Stimulated activated naive B cell treated with anti-CD40 and anti-IgM and Interleukin-4, amounts not matched to agents 10 μg/mL and 1 μg/mL and 100 μg/mL, for 72 hours (primary cell): ENCODE data around the gene DCAF7.
A peak's percentile ranks its signal among the peaks of the same experiment; 100 is the strongest.

Experiments
- ATAC-seq, 2 donors: fragments of 150-1000 bp; cut with Tn5 transposase; replicated peaks; 2 replicates each; pipeline ENCODE4 v1.10.0; 2021; ENCODE audit warnings: moderate library complexity in 1 of 2
- DNase-seq: peaks from one replicate; pipeline ENCODE4 v3.0.0; 2021
- H3K27ac Mint-ChIP-seq: one replicate; pipeline ENCODE4 v1.8.0; 2022; ENCODE audit warnings: mild to moderate bottlenecking, mixed read lengths
- H3K27me3 Mint-ChIP-seq, 2 donors: one replicate each; pipeline ENCODE4 v1.8.0; 2022; ENCODE audit warnings: mixed read lengths in 2 of 2
- H3K36me3 Mint-ChIP-seq, 2 donors: one replicate each; pipeline ENCODE4 v1.8.0; 2022; ENCODE audit warnings: mixed read lengths in 2 of 2, mild to moderate bottlenecking in 1 of 2
- H3K4me1 Mint-ChIP-seq, 2 donors: one replicate each; pipeline ENCODE4 v1.8.0; 2022; ENCODE audit warnings: mixed read lengths in 2 of 2, mild to moderate bottlenecking in 1 of 2
- H3K4me3 Mint-ChIP-seq, 2 donors: one replicate each; pipeline ENCODE4 v1.8.0; 2022; ENCODE audit warnings: mild to moderate bottlenecking in 2 of 2, mixed read lengths in 2 of 2, moderate library complexity in 1 of 2
- H3K9me3 Mint-ChIP-seq, 2 donors: one replicate each; pipeline ENCODE4 v1.8.0; 2022; ENCODE audit warnings: mixed read lengths in 2 of 2, mild to moderate bottlenecking in 1 of 2

Gene DCAF7

GRCh38 chr17:63601439-63602371 lies 51.4 kb downstream of the DCAF7 start:
- H3K4me3 Mint-ChIP-seq, result peak overlapping the region; percentile 92 to 95
- H3K27ac Mint-ChIP-seq, result peak overlapping the region; percentile 92
- ATAC-seq (peak in 1 of 2 donors; percentile 7), DNase-seq (no peak)
- H3K9me3 Mint-ChIP-seq, result no peaks in the 10 kb centered on the region
- H3K36me3 Mint-ChIP-seq, result peaks cover 14 to 20% of the 10 kb centered on the region in 2 donors
- H3K27me3 Mint-ChIP-seq, result no peaks in the 10 kb centered on the region
- H3K4me1 Mint-ChIP-seq, result peaks cover 8 to 18% of the 10 kb centered on the region in 2 donors

- no peak for DNase-seq
- ATAC-seq, result no peak
- H3K27me3 Mint-ChIP-seq, result no peaks in the 10 kb centered on the region
- H3K4me3 Mint-ChIP-seq, result no peak overlapping the region
- peaks cover 0 to 2% of the 10 kb centered on the region in 2 donors for H3K4me1 Mint-ChIP-seq
- no peaks in the 10 kb centered on the region for H3K9me3 Mint-ChIP-seq
- no peak overlapping the region for H3K27ac Mint-ChIP-seq
- H3K36me3 Mint-ChIP-seq, result peaks cover 21 to 47% of the 10 kb centered on the region in 2 donors
Measured at GRCh38 chr17:63609816-63610573, 59.7 kb downstream of the DCAF7 start.

GRCh38 chr17:63610854-63611253 lies 60.6 kb downstream of the DCAF7 start:
- DNase-seq (no peak), ATAC-seq (no peak)
- no peak overlapping the region for H3K27ac Mint-ChIP-seq
- H3K9me3 Mint-ChIP-seq, result no peaks in the 10 kb centered on the region
- peaks cover 15 to 39% of the 10 kb centered on the region in 2 donors for H3K36me3 Mint-ChIP-seq
- peaks cover 0 to 2% of the 10 kb centered on the region in 2 donors for H3K4me1 Mint-ChIP-seq
- H3K27me3 Mint-ChIP-seq, result no peaks in the 10 kb centered on the region
- H3K4me3 Mint-ChIP-seq, result no peak overlapping the region

- H3K4me3 Mint-ChIP-seq, result no peak overlapping the region
- H3K36me3 Mint-ChIP-seq, result peaks cover 13 to 34% of the 10 kb centered on the region in 2 donors
- DNase-seq (no peak), ATAC-seq (no peak)
- H3K9me3 Mint-ChIP-seq, result no peaks in the 10 kb centered on the region
- no peaks in the 10 kb centered on the region for H3K27me3 Mint-ChIP-seq
- H3K4me1 Mint-ChIP-seq, result peaks cover 0 to 2% of the 10 kb centered on the region in 2 donors
- no peak overlapping the region for H3K27ac Mint-ChIP-seq
Measured at GRCh38 chr17:63611354-63611753, 61.1 kb downstream of the DCAF7 start.

DNA sequence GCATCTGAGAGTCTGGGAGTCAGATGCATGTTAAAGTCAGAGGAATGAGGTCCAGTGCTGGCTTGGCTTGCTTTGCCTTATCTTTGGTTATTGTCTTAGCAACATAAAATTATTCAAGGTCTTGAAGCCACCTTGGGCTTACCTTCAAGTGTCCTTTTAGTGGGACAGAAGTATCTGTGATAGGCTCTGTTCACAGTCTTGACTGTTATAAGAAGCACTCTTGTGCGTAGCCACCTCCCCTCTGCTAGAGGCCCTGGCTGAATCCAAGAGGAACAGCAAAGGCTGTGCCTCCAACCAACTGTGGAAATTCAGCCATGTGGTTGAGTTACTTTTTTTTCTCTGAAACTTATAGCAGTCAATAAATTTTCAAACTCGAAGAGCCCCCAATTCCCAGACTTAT lies 63.4 kb downstream of the DCAF7 start:
- Mint-ChIP-seq H3K27me3 (no peaks in the 10 kb centered on the region), H3K36me3 (peaks cover 13 to 17% of the 10 kb centered on the region in 2 donors), H3K9me3 (no peaks in the 10 kb centered on the region), H3K4me1 (peaks cover 0 to 2% of the 10 kb centered on the region in 2 donors), H3K27ac (no peak overlapping the region), H3K4me3 (no peak overlapping the region)
- DNase-seq (no peak), ATAC-seq (no peak)

DNA sequence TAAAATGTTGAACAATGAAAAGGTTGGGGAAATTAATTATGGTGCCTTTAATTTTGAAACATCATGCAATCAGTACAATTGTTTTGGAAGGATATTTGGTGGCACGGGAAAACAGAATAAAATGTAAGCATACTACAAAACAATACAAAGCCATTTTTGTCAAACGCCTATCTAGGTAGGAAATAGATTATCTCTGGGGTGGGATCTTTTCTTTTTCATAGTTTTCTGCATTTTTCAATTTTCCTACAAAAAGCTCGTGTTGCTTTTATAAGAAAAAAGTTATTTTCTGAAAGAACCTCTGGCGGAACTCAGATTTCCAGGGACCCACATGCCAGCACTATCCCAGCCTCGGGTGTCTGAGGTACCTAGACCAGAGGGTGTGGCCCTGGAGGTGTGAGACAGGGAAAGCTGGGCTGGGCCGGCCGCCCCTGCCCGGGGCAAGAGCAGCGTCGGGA lies 71.0 kb downstream of the DCAF7 start:
- Mint-ChIP-seq H3K27ac (peak overlapping the region; percentile 96), H3K4me3 (peak overlapping the region; percentile 92 to 96), H3K4me1 (peaks cover 7 to 37% of the 10 kb centered on the region in 2 donors), H3K36me3 (peaks cover 3 to 4% of the 10 kb centered on the region in 2 donors), H3K27me3 (no peaks in the 10 kb centered on the region), H3K9me3 (no peaks in the 10 kb centered on the region)
- no peak for ATAC-seq
- DNase-seq, result no peak

DNA sequence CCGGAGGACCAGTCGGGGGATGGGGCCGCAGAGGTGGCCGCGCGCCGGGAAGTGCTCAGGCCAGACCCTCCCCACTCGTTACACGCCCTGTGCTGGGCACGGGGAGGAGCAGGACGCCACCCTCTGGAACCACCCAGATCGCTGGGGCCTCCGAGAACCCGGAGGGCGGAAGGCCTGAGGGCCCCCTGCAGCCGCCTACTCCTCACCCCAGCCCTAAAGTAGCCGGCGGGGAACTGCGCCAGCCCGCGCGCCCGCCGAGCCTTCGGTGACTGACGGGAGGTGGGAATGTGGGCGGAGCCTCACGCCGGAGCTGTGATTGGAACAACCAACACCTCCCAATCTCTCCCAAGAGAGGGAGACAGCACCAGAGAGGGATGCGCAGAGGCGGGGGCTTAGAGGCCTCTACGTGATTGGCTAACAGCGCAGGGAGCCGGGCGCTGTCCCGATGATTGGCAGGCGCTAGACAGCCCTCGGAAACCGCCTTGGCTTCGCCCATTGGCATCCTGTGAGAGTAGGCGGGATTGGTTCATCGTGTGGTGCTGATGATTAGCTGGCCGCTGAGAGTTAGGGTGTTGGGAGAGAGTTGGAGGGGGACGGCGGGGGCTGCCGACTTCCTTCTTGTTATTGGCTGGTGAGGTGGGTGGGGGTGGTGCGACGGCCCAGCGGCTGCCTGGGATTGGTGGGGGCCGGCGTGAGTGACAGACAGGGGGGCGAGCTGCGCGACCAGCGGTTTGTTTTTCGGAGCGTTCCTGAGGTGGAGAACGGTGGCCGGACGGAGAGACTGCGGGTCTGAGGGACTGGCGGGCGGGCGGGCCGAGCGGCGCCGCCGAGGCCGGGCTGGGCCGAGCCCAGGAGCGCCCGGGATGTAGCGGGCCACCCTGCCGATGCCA lies 71.7 kb downstream of the DCAF7 start, which contains the start of gene MAP3K3:
Gene MAP3K3 (plus strand): TSS at position 734 of the 890 bp plus-strand sequence. CDS start 343 bp downstream, outside the sequence.
- H3K9me3 Mint-ChIP-seq, result no peaks in the 10 kb centered on the region
- peak; percentile 92 to 93 for ATAC-seq
- DNase-seq, result peak; percentile 98
- H3K4me1 Mint-ChIP-seq, result peaks cover 12 to 44% of the 10 kb centered on the region in 2 donors
- peak within 1 kb of the TSS; percentile 97 to 100 for H3K4me3 Mint-ChIP-seq
- H3K27ac Mint-ChIP-seq, result peak within 1 kb of the TSS; percentile 96
- H3K36me3 Mint-ChIP-seq, result peaks cover 3 to 4% of the 10 kb centered on the region in 2 donors
- no peaks in the 10 kb centered on the region for H3K27me3 Mint-ChIP-seq

- DNase-seq, result peak; percentile 42
- H3K4me3 Mint-ChIP-seq, result peak overlapping the region; percentile 97 to 100
- ATAC-seq, result peak; percentile 43 to 48
- peak overlapping the region; percentile 94 for H3K27ac Mint-ChIP-seq
- H3K36me3 Mint-ChIP-seq, result peaks cover 3 to 4% of the 10 kb centered on the region in 2 donors
- H3K27me3 Mint-ChIP-seq, result no peaks in the 10 kb centered on the region
- H3K9me3 Mint-ChIP-seq, result no peaks in the 10 kb centered on the region
- peaks cover 15 to 49% of the 10 kb centered on the region in 2 donors for H3K4me1 Mint-ChIP-seq
Measured at GRCh38 chr17:63622574-63623390, 72.5 kb downstream of the DCAF7 start.

DNA sequence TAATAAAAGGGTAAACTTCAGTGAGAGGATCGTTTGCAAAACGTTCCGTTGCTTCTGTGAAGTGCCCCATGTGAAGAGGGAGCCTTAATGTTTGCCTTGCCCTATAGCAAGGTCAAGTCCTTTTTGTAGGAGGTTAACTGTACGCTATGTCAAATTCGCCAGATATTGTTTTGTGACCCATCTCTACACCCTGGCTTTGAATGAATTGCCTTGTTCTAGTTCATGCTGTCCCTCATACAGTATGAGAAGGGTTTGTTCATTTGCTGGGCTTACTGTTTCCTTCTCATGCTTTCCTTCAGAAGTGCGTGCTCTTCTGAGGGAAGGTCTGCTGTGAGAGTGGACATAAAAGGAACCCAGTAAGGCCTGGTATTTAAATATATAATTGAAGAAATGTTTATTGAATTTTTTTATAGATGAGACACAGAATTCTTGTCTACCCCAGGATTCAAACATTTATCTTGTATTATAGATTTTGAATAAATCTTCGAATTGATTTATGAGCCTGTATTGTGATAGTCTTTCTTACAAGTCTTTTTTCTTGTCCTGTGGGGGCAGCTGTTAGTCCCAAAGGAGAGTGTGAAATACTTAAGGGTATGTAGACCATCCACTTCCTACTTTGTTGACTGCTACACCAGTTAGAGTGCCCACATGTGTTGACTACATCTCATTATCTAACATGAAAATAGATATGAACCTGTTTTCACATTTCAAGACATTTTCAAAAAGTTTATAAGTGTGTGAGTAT lies 73.7 kb downstream of the DCAF7 start:
- H3K27ac Mint-ChIP-seq, result peak overlapping the region; percentile 94
- no peaks in the 10 kb centered on the region for H3K27me3 Mint-ChIP-seq
- peak overlapping the region; percentile 97 to 100 for H3K4me3 Mint-ChIP-seq
- ATAC-seq, result no peak
- DNase-seq, result no peak
- peaks cover 15 to 49% of the 10 kb centered on the region in 2 donors for H3K4me1 Mint-ChIP-seq
- H3K36me3 Mint-ChIP-seq, result peaks cover 3 to 4% of the 10 kb centered on the region in 2 donors
- no peaks in the 10 kb centered on the region for H3K9me3 Mint-ChIP-seq

GRCh38 chr17:63624531-63624880 lies 74.2 kb downstream of the DCAF7 start:
- no peak overlapping the region for H3K4me3 Mint-ChIP-seq
- DNase-seq (no peak), ATAC-seq (no peak)
- H3K27ac Mint-ChIP-seq, result no peak overlapping the region
- no peaks in the 10 kb centered on the region for H3K27me3 Mint-ChIP-seq
- peaks cover 15 to 49% of the 10 kb centered on the region in 2 donors for H3K4me1 Mint-ChIP-seq
- H3K9me3 Mint-ChIP-seq, result no peaks in the 10 kb centered on the region
- peaks cover 3 to 4% of the 10 kb centered on the region in 2 donors for H3K36me3 Mint-ChIP-seq

GRCh38 chr17:63626551-63627180 lies 76.4 kb downstream of the DCAF7 start:
- Mint-ChIP-seq H3K27me3 (no peaks in the 10 kb centered on the region), H3K36me3 (peaks cover 3 to 4% of the 10 kb centered on the region in 2 donors), H3K4me3 (no peak overlapping the region), H3K27ac (no peak overlapping the region), H3K4me1 (peaks cover 24 to 52% of the 10 kb centered on the region in 2 donors), H3K9me3 (no peaks in the 10 kb centered on the region)
- ATAC-seq, result no peak
- DNase-seq, result no peak

GRCh38 chr17:63629627-63630026 lies 79.3 kb downstream of the DCAF7 start:
- peaks cover 4 to 8% of the 10 kb centered on the region in 2 donors for H3K36me3 Mint-ChIP-seq
- H3K4me3 Mint-ChIP-seq, result no peak overlapping the region
- ATAC-seq (no peak), DNase-seq (no peak)
- H3K27me3 Mint-ChIP-seq, result no peaks in the 10 kb centered on the region
- no peaks in the 10 kb centered on the region for H3K9me3 Mint-ChIP-seq
- no peak overlapping the region for H3K27ac Mint-ChIP-seq
- H3K4me1 Mint-ChIP-seq, result peaks cover 27 to 36% of the 10 kb centered on the region in 2 donors
